IMR-90 (cell line): ENCODE results near the gene HOGA1. TPM values are rescaled to one million over a fixed set of nuclear protein-coding genes. Genes with fewer than 3 reads are reported as not detected.

Experiments
- ATAC-seq: fragments of 200-7000 bp; cut with Tn5 transposase; 2 replicates; pipeline ENCODE4 v1.9.1; 2020; ENCODE audit warnings: low read depth, mild to moderate bottlenecking, moderate library complexity
- BruUV-seq: library from RNA; stranded (reverse); fragments of 400-500 nt; replicated peaks from 2 replicates; lab custom pipeline; 2021; lab: Mats Ljungman, UMichigan
- CTCF ChIA-PET: fragments of 300-600 bp; formaldehyde crosslinking; extraction: SDS; loops from one replicate; lab custom pipeline; 2021; ENCODE audit warnings: antibody characterized with exemption; lab: Yijun Ruan, JAX
- POLR2A ChIA-PET: fragments of 300-600 bp; sonication (Branson Sonifier 250); formaldehyde crosslinking; loops from one replicate; lab custom pipeline; 2022; ENCODE audit warnings: antibody characterized with exemption; ENCODE audit not compliant: unreplicated experiment; lab: Charles Lee
- DNase-seq: peaks from one replicate; pipeline ENCODE4 v3.0.0; 2013
- H2AFZ ChIP-seq: replicated peaks from 2 replicates; pipeline ENCODE3; 2013; ENCODE audit warnings: low read length, mild to moderate bottlenecking; ENCODE audit not compliant: poor library complexity
- H2AK5ac ChIP-seq: 2 replicates; pipeline ENCODE4 v1.6.1; 2013; ENCODE audit warnings: low read depth, low read length, inconsistent platforms
- H2AK9ac ChIP-seq: replicated peaks from 2 replicates; pipeline ENCODE3; 2013; ENCODE audit warnings: mild to moderate bottlenecking, low read depth, low read length, moderate library complexity; ENCODE audit not compliant: poor library complexity
- H2BK120ac ChIP-seq: 2 replicates; pipeline ENCODE4 v1.6.1; 2013; ENCODE audit warnings: low read depth, low read length, inconsistent platforms
- H2BK15ac ChIP-seq: 3 replicates; pipeline ENCODE4 v1.6.1; 2013; ENCODE audit warnings: low read depth, low read length, inconsistent platforms
- H2BK20ac ChIP-seq: 2 replicates; pipeline ENCODE4 v1.6.1; 2013; ENCODE audit warnings: low read depth, mild to moderate bottlenecking, inconsistent platforms, low read length, moderate library complexity
- H2BK5ac ChIP-seq: 2 replicates; pipeline ENCODE4 v1.6.1; 2013; ENCODE audit warnings: mild to moderate bottlenecking, low read depth, low read length, inconsistent platforms; ENCODE audit not compliant: poor library complexity, severe bottlenecking
- H3K14ac ChIP-seq: replicated peaks from 2 replicates; pipeline ENCODE4 v1.6.1; 2013; ENCODE audit warnings: low read depth, low read length, inconsistent platforms
- H3K18ac ChIP-seq: 2 replicates; pipeline ENCODE4 v1.6.1; 2013; ENCODE audit warnings: low read depth, low read length, control low read depth
- H3K23ac ChIP-seq: 2 replicates; pipeline ENCODE4 v1.6.1; 2013; ENCODE audit warnings: low read depth, low read length, inconsistent platforms
- H3K27ac ChIP-seq: 2 replicates; pipeline ENCODE4 v1.5.1; 2013; ENCODE audit warnings: mild to moderate bottlenecking, control low read depth, low read length; ENCODE audit not compliant: insufficient read depth
- H3K27me3 ChIP-seq: 2 replicates; pipeline ENCODE4 v1.6.1; 2013; ENCODE audit warnings: low read length; ENCODE audit not compliant: control insufficient read depth, insufficient read depth
- H3K36me3 ChIP-seq: 2 replicates; pipeline ENCODE4 v1.6.1; 2013; ENCODE audit warnings: low read length, mixed read lengths; ENCODE audit not compliant: control insufficient read depth, insufficient read depth
- H3K4ac ChIP-seq: 2 replicates; pipeline ENCODE4 v1.6.1; 2013; ENCODE audit warnings: low read depth, low read length, inconsistent platforms
- H3K4me1 ChIP-seq: 2 replicates; pipeline ENCODE4 v1.6.1; 2013; ENCODE audit warnings: low read length, mixed read lengths; ENCODE audit not compliant: control insufficient read depth, insufficient read depth
- H3K4me2 ChIP-seq: 2 replicates; pipeline ENCODE4 v1.6.1; 2013; ENCODE audit warnings: low read depth, mild to moderate bottlenecking, control low read depth, low read length, moderate library complexity
- H3K4me3 ChIP-seq: 2 replicates; pipeline ENCODE4 v1.5.1; 2013; ENCODE audit warnings: low read depth, mild to moderate bottlenecking, control low read depth, low read length, moderate library complexity; ENCODE audit not compliant: insufficient read depth
- H3K56ac ChIP-seq: 2 replicates; pipeline ENCODE4 v1.6.1; 2013; ENCODE audit warnings: low read length, inconsistent platforms; ENCODE audit not compliant: insufficient read depth; ENCODE audit errors: extremely low read depth
- H3K79me1 ChIP-seq, 2 experiments: 2 replicates each; pipeline ENCODE4 v1.6.1; 2013; ENCODE audit warnings: low read length in 2 of 2, inconsistent platforms in 1 of 2, low read depth in 1 of 2
- H3K9ac ChIP-seq: 2 replicates; pipeline ENCODE4 v1.6.1; 2013; ENCODE audit warnings: low read depth, low read length, control low read depth
- H3K9me1 ChIP-seq: 2 replicates; pipeline ENCODE4 v1.6.1; 2013; ENCODE audit warnings: low read length, inconsistent platforms; ENCODE audit not compliant: insufficient read depth
- H3K9me3 ChIP-seq: 2 replicates; pipeline ENCODE4 v1.6.1; 2013; ENCODE audit warnings: low read length; ENCODE audit not compliant: control insufficient read depth, insufficient read depth
- H4K20me1 ChIP-seq: 2 replicates; pipeline ENCODE4 v1.6.1; 2013; ENCODE audit warnings: low read length, inconsistent platforms; ENCODE audit not compliant: insufficient read depth
- H4K5ac ChIP-seq: 2 replicates; pipeline ENCODE4 v1.6.1; 2013; ENCODE audit warnings: mild to moderate bottlenecking, low read depth, low read length, control low read depth
- H4K8ac ChIP-seq, 2 experiments: 2 replicates each; pipeline ENCODE4 v1.6.1; 2013; ENCODE audit warnings: low read depth in 2 of 2, low read length in 2 of 2, control low read depth in 1 of 2, inconsistent platforms in 1 of 2
- H4K91ac ChIP-seq: 2 replicates; pipeline ENCODE4 v1.6.1; 2013; ENCODE audit warnings: low read depth, low read length, inconsistent platforms; ENCODE audit not compliant: insufficient read depth
- BHLHE40 ChIP-seq: fragments of 150-350 bp; IDR thresholded peaks from 2 replicates; pipeline ENCODE4 v1.6.1; 2016; ENCODE audit warnings: mild to moderate bottlenecking, low read depth, low read length
- CEBPB ChIP-seq: IDR thresholded peaks from 2 replicates; pipeline ENCODE4 v1.6.1; 2012; ENCODE audit warnings: low read depth, low read length, improper control_type of control experiment
- FOS ChIP-seq: fragments of 150-350 bp; IDR thresholded peaks from 2 replicates; pipeline ENCODE4 v1.6.1; 2016; ENCODE audit warnings: low read depth, low read length
- MAZ ChIP-seq: IDR thresholded peaks from 2 replicates; pipeline ENCODE4 v1.6.1; 2012; ENCODE audit warnings: low read depth, mild to moderate bottlenecking, low read length, improper control_type of control experiment, moderate library complexity, borderline replicate concordance
- MXI1 ChIP-seq: IDR thresholded peaks from 2 replicates; pipeline ENCODE4 v1.6.1; 2012; ENCODE audit warnings: low read depth, mild to moderate bottlenecking, low read length, moderate library complexity, borderline replicate concordance
- NFE2L2 ChIP-seq: fragments of 150-350 bp; IDR thresholded peaks from 2 replicates; pipeline ENCODE4 v1.6.1; 2016; ENCODE audit warnings: low read depth, mild to moderate bottlenecking, low read length
- POLR2A ChIP-seq: IDR thresholded peaks from 2 replicates; pipeline ENCODE4 v1.6.1; 2012; ENCODE audit warnings: mild to moderate bottlenecking, low read depth, low read length
- RAD21 ChIP-seq: IDR thresholded peaks from 2 replicates; pipeline ENCODE4 v1.6.1; 2012; ENCODE audit warnings: low read length, improper control_type of control experiment
- RFX5 ChIP-seq: IDR thresholded peaks from 2 replicates; pipeline ENCODE4 v1.8.0; 2012; ENCODE audit warnings: low read depth, mild to moderate bottlenecking, low read length, moderate library complexity
- SMC3 ChIP-seq: fragments of 150-350 bp; IDR thresholded peaks from 2 replicates; pipeline ENCODE4 v1.6.1; 2016; ENCODE audit warnings: low read depth, mild to moderate bottlenecking, antibody characterized with exemption, low read length, moderate library complexity
- WGBS, 2 experiments: methylation state at CpG; one replicate each; pipeline versions ENCODE4 v1.1.5 to v1.1.7; 2013; ENCODE audit warnings: missing lambda C conversion rate in 2 of 2; ENCODE audit not compliant: insufficient read length in 1 of 2; ENCODE audit errors: extremely low coverage in 2 of 2; 5-methylcytosine and 5-hydroxymethylcytosine counted together
- dilution Hi-C: fragments of 300-500 bp; cut with HindIII; formaldehyde crosslinking; loops from one replicate; pipeline ENCODE4 v1.14.3; 2018; ENCODE audit warnings: low sequenced_read_pairs; ENCODE audit not compliant: unreplicated experiment
- in situ Hi-C: fragments of 300-500 bp; cut with MboI; formaldehyde crosslinking; loops from 3 replicates; pipeline ENCODE4 v1.14.3; 2019; ENCODE audit warnings: low sequenced_read_pairs, inconsistent platforms, mixed read lengths
- intact Hi-C: fragments of 100-400 bp; cut with micrococcal nuclease; formaldehyde crosslinking; loops from 2 replicates; pipeline ENCODE4 v1.10.0; 2022
- polyA plus RNA-seq, 3 experiments: library from polyadenylated mRNA; depleted of rRNA; stranded (reverse); fragments of >200 nt; gene quantifications; 2 replicates each; pipeline ENCODE4 v1.2.3, GENCODE V29; 2012; ENCODE audit warnings: low replicate concordance in 1 of 3
- total RNA-seq: library from RNA; depleted of rRNA; stranded (reverse); fragments of >200 nt; gene quantifications from 2 replicates; pipeline ENCODE4 v1.2.3, GENCODE V29; 2012
- TF ChIP-seq, protein P1 (sequence below): fragments of 150-350 bp; IDR thresholded peaks from 2 replicates; pipeline ENCODE4 v1.6.1; 2016; ENCODE audit warnings: low read depth, mild to moderate bottlenecking, low read length, moderate library complexity, borderline replicate concordance
- TF ChIP-seq, protein P2 (sequence below): fragments of 150-350 bp; IDR thresholded peaks from 2 replicates; pipeline ENCODE4 v1.6.1; 2017; ENCODE audit warnings: mild to moderate bottlenecking, antibody characterized with exemption, low read length, low read depth
- TF ChIP-seq, protein P3 (sequence below): conservative IDR thresholded peaks from 2 replicates; pipeline ENCODE4 v1.5.1; 2012; ENCODE audit warnings: mild to moderate bottlenecking, low read depth, low read length, improper control_type of control experiment

The HOGA1 gene
- total and polyA plus RNA-seq, 2 of the 4 experiments (the other 2 are of a cell fraction): 0.36 to 0.41 TPM

DNA sequence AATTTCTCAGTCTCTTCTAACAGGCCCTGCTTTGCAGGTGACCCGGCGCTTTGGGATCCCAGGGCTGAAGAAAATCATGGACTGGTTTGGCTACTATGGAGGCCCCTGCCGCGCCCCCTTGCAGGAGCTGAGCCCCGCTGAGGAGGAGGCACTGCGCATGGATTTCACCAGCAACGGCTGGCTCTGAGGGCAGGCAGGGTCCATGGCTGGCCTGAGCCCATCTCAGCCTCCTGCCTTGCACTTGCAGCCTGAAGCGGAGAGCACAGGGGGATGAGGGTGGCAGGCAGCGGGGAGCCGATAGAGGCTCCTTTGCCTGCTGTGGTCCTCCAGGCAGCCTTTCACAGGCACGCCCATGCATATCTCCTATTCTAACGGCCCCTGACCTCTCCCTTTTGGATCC lies 27.3 kb downstream of the HOGA1 start:
- Histone ChIP-seq H3K79me1 (no peaks in the 10 kb centered on the region), H2BK120ac (no peak overlapping the region), H3K56ac (no peak overlapping the region), H3K9me1 (no peaks in the 10 kb centered on the region; the same call in 1 of the 2 replicates), H3K14ac (no peak overlapping the region), H2AK9ac (no peak overlapping the region), H2AK5ac (no peak overlapping the region), H4K91ac (no peak overlapping the region), H3K36me3 (peaks cover 1% of the 10 kb centered on the region; the same call in 1 of the 2 replicates), H3K4ac (no peak overlapping the region), H3K27ac (no peak overlapping the region), H4K8ac (no peak overlapping the region; a peak in 1 of 4 replicates), H3K4me2 (no peak overlapping the region), H3K9ac (no peak overlapping the region), H3K4me3 (no peak overlapping the region), H3K18ac (no peak overlapping the region), H2AFZ (no peak overlapping the region), H2BK5ac (no peak overlapping the region), H4K5ac (no peak overlapping the region), H2BK15ac (no peak overlapping the region), H2BK20ac (no peak overlapping the region), H3K9me3 (no peaks in the 10 kb centered on the region), H3K27me3 (no peaks in the 10 kb centered on the region), H4K20me1 (no peaks in the 10 kb centered on the region), H3K23ac (no peak overlapping the region), H3K4me1 (no peaks in the 10 kb centered on the region)
- DNase-seq: no peak
- CTCF ChIA-PET: no interaction called here
- dilution Hi-C loops: no loop called here
- POLR2A ChIA-PET: no interaction called here
- BruUV-seq: no TSS peak
- intact Hi-C loops: loop anchor here (5.0 kb wide), 1 partner anchor 204 kb away; no protein-coding TSS in a partner anchor
- in situ Hi-C loops: no loop called here
- WGBS, 2 experiments: 81% methylated on average over 6 of the region's 12 CpGs; no CpG with 5 or more reads in 1 of the 2 experiments
- no peak for ATAC-seq
- no peak for TF ChIP-seq RFX5
- TF ChIP-seq POLR2A: no peak
- TF ChIP-seq MAZ: no peak
- no peak for TF ChIP-seq RAD21
- TF ChIP-seq, protein P1, sequence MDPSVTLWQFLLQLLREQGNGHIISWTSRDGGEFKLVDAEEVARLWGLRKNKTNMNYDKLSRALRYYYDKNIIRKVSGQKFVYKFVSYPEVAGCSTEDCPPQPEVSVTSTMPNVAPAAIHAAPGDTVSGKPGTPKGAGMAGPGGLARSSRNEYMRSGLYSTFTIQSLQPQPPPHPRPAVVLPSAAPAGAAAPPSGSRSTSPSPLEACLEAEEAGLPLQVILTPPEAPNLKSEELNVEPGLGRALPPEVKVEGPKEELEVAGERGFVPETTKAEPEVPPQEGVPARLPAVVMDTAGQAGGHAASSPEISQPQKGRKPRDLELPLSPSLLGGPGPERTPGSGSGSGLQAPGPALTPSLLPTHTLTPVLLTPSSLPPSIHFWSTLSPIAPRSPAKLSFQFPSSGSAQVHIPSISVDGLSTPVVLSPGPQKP: no peak
- no peak for TF ChIP-seq NFE2L2
- TF ChIP-seq, protein P2, sequence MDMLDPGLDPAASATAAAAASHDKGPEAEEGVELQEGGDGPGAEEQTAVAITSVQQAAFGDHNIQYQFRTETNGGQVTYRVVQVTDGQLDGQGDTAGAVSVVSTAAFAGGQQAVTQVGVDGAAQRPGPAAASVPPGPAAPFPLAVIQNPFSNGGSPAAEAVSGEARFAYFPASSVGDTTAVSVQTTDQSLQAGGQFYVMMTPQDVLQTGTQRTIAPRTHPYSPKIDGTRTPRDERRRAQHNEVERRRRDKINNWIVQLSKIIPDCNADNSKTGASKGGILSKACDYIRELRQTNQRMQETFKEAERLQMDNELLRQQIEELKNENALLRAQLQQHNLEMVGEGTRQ: no peak
- no peak for TF ChIP-seq MXI1
- no peak for TF ChIP-seq BHLHE40
- TF ChIP-seq, protein P3, sequence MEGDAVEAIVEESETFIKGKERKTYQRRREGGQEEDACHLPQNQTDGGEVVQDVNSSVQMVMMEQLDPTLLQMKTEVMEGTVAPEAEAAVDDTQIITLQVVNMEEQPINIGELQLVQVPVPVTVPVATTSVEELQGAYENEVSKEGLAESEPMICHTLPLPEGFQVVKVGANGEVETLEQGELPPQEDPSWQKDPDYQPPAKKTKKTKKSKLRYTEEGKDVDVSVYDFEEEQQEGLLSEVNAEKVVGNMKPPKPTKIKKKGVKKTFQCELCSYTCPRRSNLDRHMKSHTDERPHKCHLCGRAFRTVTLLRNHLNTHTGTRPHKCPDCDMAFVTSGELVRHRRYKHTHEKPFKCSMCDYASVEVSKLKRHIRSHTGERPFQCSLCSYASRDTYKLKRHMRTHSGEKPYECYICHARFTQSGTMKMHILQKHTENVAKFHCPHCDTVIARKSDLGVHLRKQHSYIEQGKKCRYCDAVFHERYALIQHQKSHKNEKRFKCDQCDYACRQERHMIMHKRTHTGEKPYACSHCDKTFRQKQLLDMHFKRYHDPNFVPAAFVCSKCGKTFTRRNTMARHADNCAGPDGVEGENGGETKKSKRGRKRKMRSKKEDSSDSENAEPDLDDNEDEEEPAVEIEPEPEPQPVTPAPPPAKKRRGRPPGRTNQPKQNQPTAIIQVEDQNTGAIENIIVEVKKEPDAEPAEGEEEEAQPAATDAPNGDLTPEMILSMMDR: no peak
- no peak for TF ChIP-seq FOS
- no peak for TF ChIP-seq CEBPB
- no peak for TF ChIP-seq SMC3
